ENCODE results near the gene GSKIP. TPM values are rescaled to one million over a fixed set of nuclear protein-coding genes. Genes with fewer than 3 reads are reported as not detected.

GSKIP gene
- polyA plus RNA-seq, 1 donor = 39.6 TPM

DNA sequence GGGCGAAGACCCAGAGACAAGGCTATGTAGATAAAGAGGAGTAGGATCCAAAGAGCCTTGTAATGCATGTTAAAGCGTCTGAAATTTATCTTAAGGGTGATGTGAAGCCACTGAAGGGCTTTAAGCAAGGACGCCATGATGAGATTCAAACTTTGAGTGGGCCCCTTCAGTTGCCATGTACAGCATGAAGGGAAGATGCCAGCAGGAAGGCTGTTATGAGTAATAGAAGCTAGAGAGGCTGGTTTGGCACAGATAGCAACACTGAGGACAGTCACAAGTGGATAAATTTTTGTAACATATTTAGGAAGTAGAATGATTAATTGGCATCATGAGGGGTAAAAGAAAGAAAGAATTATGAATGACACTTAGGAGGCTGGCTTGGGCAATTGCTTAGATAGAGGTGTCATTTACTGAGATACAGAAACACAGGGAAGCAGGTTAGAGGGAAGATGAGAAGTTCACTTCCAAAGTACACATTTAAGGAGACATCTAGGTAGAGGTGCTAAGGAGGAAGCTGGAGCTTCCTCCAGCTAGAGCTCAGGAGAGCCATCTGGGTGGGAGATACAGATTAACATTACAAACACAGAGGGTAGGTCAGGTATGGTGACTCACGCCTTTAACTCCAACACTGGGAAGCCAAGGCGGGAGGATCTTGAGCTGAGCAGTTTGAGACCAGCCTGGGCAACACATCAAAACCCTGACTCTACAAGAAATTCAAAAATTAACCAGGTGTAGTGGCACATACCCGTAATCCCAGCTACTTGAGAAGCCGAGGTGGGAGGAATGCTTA, 13.8 kb upstream of the GSKIP start:
- Histone ChIP-seq H3K4me1 (ENCODE audit: control insufficient read depth, insufficient read depth, low read length) (no peaks in the 10 kb centered on the region), H3K36me3 (ENCODE audit: control insufficient read depth, insufficient read depth, low read length) (peaks cover 4% of the 10 kb centered on the region), H3K27me3 (ENCODE audit: control insufficient read depth, insufficient read depth, low read length) (no peaks in the 10 kb centered on the region), H3K4me3 (ENCODE audit: low read length) (no peak overlapping the region), H3K9me3 (ENCODE audit: control insufficient read depth, low read depth, low read length) (no peaks in the 10 kb centered on the region), H3K27ac (ENCODE audit: low read length) (no peak overlapping the region)
- 80% methylated on average over 2 of the region's 7 CpGs for WGBS (ENCODE audit: insufficient coverage, low lambda C conversion rate)
- no peak for DNase-seq

DNA sequence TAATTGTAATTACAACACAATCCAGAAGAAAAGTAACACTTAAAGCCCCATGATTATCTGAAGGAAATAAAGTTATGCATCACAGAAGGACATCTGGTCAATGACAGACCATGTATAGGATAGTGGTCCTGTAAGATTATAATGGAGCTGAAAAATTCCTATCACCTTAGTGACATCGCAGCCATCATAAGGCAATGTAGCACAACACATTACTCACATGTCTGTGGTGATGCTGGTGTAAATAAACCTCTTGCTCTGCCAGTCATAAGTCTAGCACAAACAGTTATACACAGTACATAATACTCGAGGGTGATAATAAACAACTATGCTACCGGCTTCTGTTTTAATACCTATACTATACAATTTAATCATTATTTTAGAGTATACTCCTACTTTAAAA, 11.3 kb upstream of the GSKIP start:
- Histone ChIP-seq H3K27me3 (ENCODE audit: control insufficient read depth, insufficient read depth, low read length) (no peaks in the 10 kb centered on the region), H3K9me3 (ENCODE audit: control insufficient read depth, low read depth, low read length) (no peaks in the 10 kb centered on the region), H3K4me1 (ENCODE audit: control insufficient read depth, insufficient read depth, low read length) (no peaks in the 10 kb centered on the region), H3K27ac (ENCODE audit: low read length) (no peak overlapping the region), H3K36me3 (ENCODE audit: control insufficient read depth, insufficient read depth, low read length) (peaks cover 4% of the 10 kb centered on the region), H3K4me3 (ENCODE audit: low read length) (no peak overlapping the region)
- no peak for DNase-seq
- WGBS (ENCODE audit: insufficient coverage, low lambda C conversion rate) = no CpG with 5 or more reads among the region's 3 CpGs

DNA sequence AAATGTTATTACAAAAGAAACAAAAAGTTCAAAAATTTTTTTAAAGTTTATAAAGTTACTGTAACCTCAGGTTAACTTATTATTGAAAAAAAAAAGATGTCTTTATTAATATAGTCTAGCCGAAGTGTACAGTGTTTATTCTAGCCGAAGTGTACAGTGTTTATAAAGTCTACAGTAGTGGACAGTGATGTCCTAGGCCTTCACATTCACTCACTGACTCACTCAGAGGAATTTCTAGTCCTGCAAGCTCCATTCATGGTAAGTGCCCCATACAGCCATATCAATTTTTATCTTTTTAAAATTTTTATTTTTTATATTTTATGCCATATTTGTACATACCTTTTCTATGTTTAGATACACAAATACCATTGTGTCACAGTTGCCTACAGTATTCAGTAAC, 10.6 kb upstream of the GSKIP start:
- no peaks in the 10 kb centered on the region for H3K4me1 ChIP-seq (ENCODE audit: control insufficient read depth, insufficient read depth, low read length)
- no CpG with 5 or more reads among the region's 2 CpGs for WGBS (ENCODE audit: insufficient coverage, low lambda C conversion rate)
- no peak overlapping the region for H3K27ac ChIP-seq (ENCODE audit: low read length)
- no peaks in the 10 kb centered on the region for H3K27me3 ChIP-seq (ENCODE audit: control insufficient read depth, insufficient read depth, low read length)
- H3K4me3 ChIP-seq (ENCODE audit: low read length) = no peak overlapping the region
- DNase-seq = no peak
- H3K36me3 ChIP-seq (ENCODE audit: control insufficient read depth, insufficient read depth, low read length) = peaks cover 4% of the 10 kb centered on the region
- no peaks in the 10 kb centered on the region for H3K9me3 ChIP-seq (ENCODE audit: control insufficient read depth, low read depth, low read length)

DNA sequence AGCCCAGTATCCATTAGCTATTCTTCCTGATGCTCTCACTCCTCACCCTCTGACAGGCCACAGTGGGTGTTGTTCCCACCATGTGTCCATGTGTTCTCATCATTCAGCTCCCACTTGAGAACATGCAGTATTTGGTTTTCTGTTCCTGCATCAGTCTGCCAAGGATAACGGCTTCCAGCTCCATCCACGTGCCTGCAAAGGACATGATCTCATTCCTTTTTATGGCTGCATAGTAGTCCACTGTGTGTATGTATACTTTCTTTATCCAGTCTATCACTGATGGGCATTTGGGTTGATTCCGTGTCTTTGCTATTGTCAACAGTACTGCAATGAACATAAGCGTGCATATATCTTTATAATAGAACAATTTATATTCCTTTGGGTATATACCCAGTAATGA, 9.1 kb upstream of the GSKIP start:
- no peak for DNase-seq
- Histone ChIP-seq H3K27me3 (ENCODE audit: control insufficient read depth, insufficient read depth, low read length) (no peaks in the 10 kb centered on the region), H3K36me3 (ENCODE audit: control insufficient read depth, insufficient read depth, low read length) (peaks cover 4% of the 10 kb centered on the region), H3K4me1 (ENCODE audit: control insufficient read depth, insufficient read depth, low read length) (no peaks in the 10 kb centered on the region), H3K4me3 (ENCODE audit: low read length) (no peak overlapping the region), H3K27ac (ENCODE audit: low read length) (no peak overlapping the region), H3K9me3 (ENCODE audit: control insufficient read depth, low read depth, low read length) (no peaks in the 10 kb centered on the region)
- 100% methylated on average over 1 of the region's 4 CpGs for WGBS (ENCODE audit: insufficient coverage, low lambda C conversion rate)

DNA sequence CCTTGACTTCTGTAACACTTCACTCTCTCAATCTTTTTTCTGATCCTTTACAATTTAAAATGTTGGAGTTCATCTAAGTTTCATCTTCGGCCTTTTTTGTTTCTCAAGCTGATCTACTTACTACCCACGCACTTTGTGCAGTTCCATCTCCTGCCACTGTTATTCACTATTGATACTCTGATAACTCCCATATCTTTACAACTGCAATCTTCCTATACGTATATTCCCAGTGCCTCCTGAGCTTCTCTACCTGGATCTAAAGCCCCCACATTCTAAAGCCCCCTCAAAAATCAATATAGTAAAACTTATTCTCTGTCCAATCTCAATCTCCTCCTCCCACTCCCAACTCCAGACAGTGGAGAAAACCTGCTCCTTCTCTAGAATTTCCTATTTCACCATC, 6.1 kb upstream of the GSKIP start:
- H3K27ac ChIP-seq (ENCODE audit: low read length) = no peak overlapping the region
- H3K9me3 ChIP-seq (ENCODE audit: control insufficient read depth, low read depth, low read length) = no peaks in the 10 kb centered on the region
- DNase-seq = no peak
- H3K4me1 ChIP-seq (ENCODE audit: control insufficient read depth, insufficient read depth, low read length) = peaks cover 5% of the 10 kb centered on the region
- no peak overlapping the region for H3K4me3 ChIP-seq (ENCODE audit: low read length)
- H3K27me3 ChIP-seq (ENCODE audit: control insufficient read depth, insufficient read depth, low read length) = no peaks in the 10 kb centered on the region
- peaks cover 2% of the 10 kb centered on the region for H3K36me3 ChIP-seq (ENCODE audit: control insufficient read depth, insufficient read depth, low read length)
- 20% methylated on average over 1 of the region's 3 CpGs for WGBS (ENCODE audit: insufficient coverage, low lambda C conversion rate)

DNA sequence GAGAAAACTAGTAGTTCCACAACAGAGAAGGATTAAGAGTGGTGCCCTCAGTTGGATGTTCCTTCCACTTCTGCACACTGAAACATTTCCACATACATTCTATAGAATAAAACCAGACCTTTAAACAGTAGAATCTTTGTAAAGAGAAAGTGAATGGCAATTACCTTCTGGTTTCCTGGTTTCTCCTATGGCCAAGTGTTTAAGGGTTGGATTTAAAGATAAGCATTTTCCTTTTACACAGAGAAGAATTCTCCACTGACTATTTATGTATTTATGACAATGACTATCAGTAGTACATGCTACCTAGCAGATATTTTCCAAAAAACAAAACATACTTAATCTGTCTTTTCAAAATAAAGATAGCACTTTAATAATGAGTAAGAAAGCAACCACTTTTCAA, 3.4 kb upstream of the GSKIP start:
- no peaks in the 10 kb centered on the region for H3K9me3 ChIP-seq (ENCODE audit: control insufficient read depth, low read depth, low read length)
- no peak overlapping the region for H3K27ac ChIP-seq (ENCODE audit: low read length)
- H3K4me1 ChIP-seq (ENCODE audit: control insufficient read depth, insufficient read depth, low read length) = peaks cover 5% of the 10 kb centered on the region
- no peaks in the 10 kb centered on the region for H3K27me3 ChIP-seq (ENCODE audit: control insufficient read depth, insufficient read depth, low read length)
- no peaks in the 10 kb centered on the region for H3K36me3 ChIP-seq (ENCODE audit: control insufficient read depth, insufficient read depth, low read length)
- no peak overlapping the region for H3K4me3 ChIP-seq (ENCODE audit: low read length)
- DNase-seq = peak; percentile 12 to 53

DNA sequence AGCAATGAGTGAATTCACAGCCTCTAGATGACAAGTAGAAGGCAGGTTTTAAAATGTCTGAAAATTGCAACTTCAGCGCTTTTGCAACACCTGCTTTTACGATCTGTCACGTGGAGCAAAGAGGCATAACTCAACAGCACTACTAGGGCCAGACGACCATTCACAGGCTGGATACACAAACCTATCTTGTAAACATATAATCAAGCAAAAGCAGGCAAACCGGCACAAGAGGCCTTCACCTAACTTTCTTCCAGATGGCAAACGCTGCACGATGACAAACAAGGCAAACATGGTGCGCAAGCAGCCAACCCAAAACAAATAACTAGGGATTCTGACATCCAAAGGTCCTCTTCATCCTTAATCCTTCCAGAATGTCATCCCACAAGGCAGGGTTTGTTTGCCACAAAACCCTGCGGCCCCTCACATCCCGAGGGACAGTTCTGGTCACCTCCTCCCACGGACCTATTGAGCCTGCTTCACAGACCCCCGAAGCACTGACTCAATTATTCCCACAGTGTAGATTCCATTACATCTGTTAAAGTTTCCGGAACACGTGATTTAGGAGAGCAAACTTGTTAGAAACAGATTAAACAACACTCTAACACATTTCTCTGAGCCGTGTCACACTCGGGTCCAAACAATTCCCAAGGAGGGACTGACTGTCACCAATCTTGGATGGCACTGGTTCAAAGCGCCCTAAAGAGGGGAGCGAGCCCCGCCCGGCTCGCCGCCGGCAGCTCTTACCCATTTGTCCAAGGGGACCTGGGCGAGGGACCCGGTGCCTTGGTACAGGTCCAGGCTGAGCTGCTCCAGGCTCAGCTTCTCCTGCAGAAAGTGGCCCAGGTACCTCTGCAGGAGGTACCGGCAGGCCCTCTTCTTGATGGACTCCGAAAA, 1.0 kb upstream of the GSKIP start:
- WGBS (ENCODE audit: insufficient coverage, low lambda C conversion rate) = 0% methylated on average over 1 of the region's 27 CpGs
- H3K4me1 ChIP-seq (ENCODE audit: control insufficient read depth, insufficient read depth, low read length) = peaks cover 5% of the 10 kb centered on the region

DNA sequence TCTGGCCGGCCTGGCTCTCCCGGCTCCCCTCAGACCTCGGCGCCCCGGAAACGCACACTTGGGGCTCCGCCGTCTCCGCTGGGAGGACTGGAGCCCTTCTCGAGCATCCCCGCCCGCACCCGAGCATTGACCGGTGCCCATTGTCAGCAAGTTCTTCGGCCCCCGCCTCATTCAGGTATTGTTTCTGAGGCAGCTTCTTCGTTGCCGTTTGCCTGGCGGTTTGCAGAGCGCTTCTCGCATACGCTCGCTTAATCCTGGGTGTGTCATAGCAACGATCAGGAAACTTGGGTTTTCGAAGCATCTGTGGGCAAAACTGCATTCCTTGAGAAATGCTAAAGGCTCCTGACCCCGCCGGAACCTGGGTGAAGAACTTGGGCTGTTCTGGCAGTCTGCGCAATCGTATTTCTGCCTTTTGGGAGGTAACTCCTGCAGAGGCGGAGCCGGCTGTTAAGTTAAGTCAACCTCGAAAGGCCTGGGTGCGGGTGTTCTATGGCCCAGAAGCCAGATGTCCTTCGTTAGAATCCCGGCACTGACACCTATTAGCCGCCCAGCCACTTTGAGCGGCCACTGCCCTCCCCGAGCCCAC, 518 bp downstream of the GSKIP start:
- WGBS (ENCODE audit: insufficient coverage, low lambda C conversion rate) = no CpG with 5 or more reads among the region's 38 CpGs
- Histone ChIP-seq H3K27me3 (ENCODE audit: control insufficient read depth, insufficient read depth, low read length) (no peaks in the 10 kb centered on the region), H3K4me1 (ENCODE audit: control insufficient read depth, insufficient read depth, low read length) (peaks cover 5% of the 10 kb centered on the region), H3K4me3 (ENCODE audit: low read length) (peak overlapping the region; percentile 62), H3K27ac (ENCODE audit: low read length) (peak overlapping the region; percentile 74), H3K9me3 (ENCODE audit: control insufficient read depth, low read depth, low read length) (no peaks in the 10 kb centered on the region), H3K36me3 (ENCODE audit: control insufficient read depth, insufficient read depth, low read length) (no peaks in the 10 kb centered on the region)
- peak; percentile 32 to 69 for DNase-seq

More for the DNA sequence above, 1.0 kb upstream of the GSKIP start:
- Histone ChIP-seq H3K27ac (ENCODE audit: low read length) (peak overlapping the region; percentile 91), H3K36me3 (ENCODE audit: control insufficient read depth, insufficient read depth, low read length) (no peaks in the 10 kb centered on the region), H3K27me3 (ENCODE audit: control insufficient read depth, insufficient read depth, low read length) (no peaks in the 10 kb centered on the region), H3K4me3 (ENCODE audit: low read length) (peak overlapping the region; percentile 91), H3K9me3 (ENCODE audit: control insufficient read depth, low read depth, low read length) (no peaks in the 10 kb centered on the region)
- peak; percentile 74 to 88 for DNase-seq

DNA sequence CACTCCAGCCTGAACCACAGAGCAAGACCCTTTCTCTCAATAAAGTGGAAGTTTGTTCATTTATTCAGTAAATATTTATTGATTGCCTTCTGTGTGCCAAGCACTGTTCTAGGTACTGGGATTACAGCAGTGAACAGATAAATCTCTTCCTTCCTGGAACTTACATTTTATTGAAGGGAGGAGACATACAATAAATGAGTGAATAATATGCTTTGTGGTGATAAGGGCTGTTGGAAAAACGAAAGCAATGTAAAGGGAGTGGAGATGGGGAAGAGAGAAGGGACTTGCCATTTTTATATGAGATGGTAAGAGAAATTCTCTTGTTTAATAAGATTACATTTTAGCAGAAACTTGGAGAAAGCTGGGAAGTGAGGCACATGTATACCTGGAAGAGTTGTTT, 1.6 kb downstream of the GSKIP start:
- peak overlapping the region; percentile 74 for H3K27ac ChIP-seq (ENCODE audit: low read length)
- 33% methylated on average over 1 of the region's 1 CpG for WGBS (ENCODE audit: insufficient coverage, low lambda C conversion rate)
- no peaks in the 10 kb centered on the region for H3K27me3 ChIP-seq (ENCODE audit: control insufficient read depth, insufficient read depth, low read length)
- DNase-seq = peak; percentile 42 to 76
- H3K9me3 ChIP-seq (ENCODE audit: control insufficient read depth, low read depth, low read length) = no peaks in the 10 kb centered on the region
- no peak overlapping the region for H3K4me3 ChIP-seq (ENCODE audit: low read length)
- H3K36me3 ChIP-seq (ENCODE audit: control insufficient read depth, insufficient read depth, low read length) = no peaks in the 10 kb centered on the region
- peaks cover 3% of the 10 kb centered on the region for H3K4me1 ChIP-seq (ENCODE audit: control insufficient read depth, insufficient read depth, low read length)

DNA sequence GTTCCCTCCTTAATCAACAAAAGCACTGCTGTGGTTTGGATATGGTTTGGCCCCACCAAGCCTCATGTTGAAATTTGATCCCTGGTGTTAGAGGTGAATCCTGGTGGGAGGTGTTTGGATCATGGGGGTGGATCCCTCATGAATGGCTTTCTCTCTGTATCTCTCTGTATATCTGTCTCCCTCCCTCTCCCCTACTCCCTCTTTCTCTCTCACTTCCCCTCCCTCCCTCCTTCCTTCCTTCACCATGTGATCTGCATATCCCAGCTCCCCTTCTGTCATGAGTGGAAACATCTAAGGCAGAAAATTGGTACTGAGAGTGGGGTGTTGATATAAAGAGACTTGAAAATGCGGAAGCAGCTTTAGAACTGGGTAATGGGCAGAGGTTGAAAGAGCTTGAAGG, 5.2 kb downstream of the GSKIP start:
- no peaks in the 10 kb centered on the region for H3K36me3 ChIP-seq (ENCODE audit: control insufficient read depth, insufficient read depth, low read length)
- 100% methylated on average over 1 of the region's 1 CpG for WGBS (ENCODE audit: insufficient coverage, low lambda C conversion rate)
- H3K4me1 ChIP-seq (ENCODE audit: control insufficient read depth, insufficient read depth, low read length) = no peaks in the 10 kb centered on the region
- no peak for DNase-seq
- H3K9me3 ChIP-seq (ENCODE audit: control insufficient read depth, low read depth, low read length) = no peaks in the 10 kb centered on the region
- H3K4me3 ChIP-seq (ENCODE audit: low read length) = no peak overlapping the region
- H3K27me3 ChIP-seq (ENCODE audit: control insufficient read depth, insufficient read depth, low read length) = no peaks in the 10 kb centered on the region
- H3K27ac ChIP-seq (ENCODE audit: low read length) = no peak overlapping the region

Data from large intestine (tissue), 3 donors.